Left lung (tissue), 10 donors: Measurements from ENCODE around the gene ISG20. TPM values are rescaled to one million over a fixed set of nuclear protein-coding genes. Genes with fewer than 3 reads are reported as not detected.

ENCODE experiments used
- ATAC-seq: fragments of 200-7000 bp; cut with Tn5 transposase; one replicate; pipeline ENCODE4 v1.9.1; 2020; ENCODE audit warnings: moderate library complexity
- DNase-seq, 4 donors: peaks; one replicate each; pipeline ENCODE4 v3.0.0-alpha.2; 2013 to 2020
- H3K27ac ChIP-seq, 2 donors: fragments of 200-600 bp; sonication (generic) in 1 of 2; one replicate each; pipeline versions ENCODE4 v1.5.0 to v1.8.0; 2020 to 2021
- H3K27me3 ChIP-seq, 2 donors: fragments of 200-600 bp; sonication (generic) in 1 of 2; one replicate each; pipeline versions ENCODE4 v1.5.0 to v1.8.0; 2020 to 2021
- H3K36me3 ChIP-seq, 2 donors: fragments of 200-600 bp; sonication (generic) in 1 of 2; one replicate each; pipeline versions ENCODE4 v1.5.0 to v1.8.0; 2020 to 2021
- H3K4me1 ChIP-seq, 2 donors: fragments of 200-600 bp; one replicate each; pipeline ENCODE4 v1.8.0; 2021
- H3K4me3 ChIP-seq, 2 donors: fragments of 200-600 bp; sonication (generic) in 1 of 2; one replicate each; pipeline versions ENCODE4 v1.5.0 to v1.8.0; 2020 to 2021; ENCODE audit warnings: mild to moderate bottlenecking in 1 of 2
- H3K9me3 ChIP-seq, 2 donors: fragments of 200-600 bp; sonication (generic) in 1 of 2; one replicate each; pipeline versions ENCODE4 v1.5.0 to v1.8.0; 2020 to 2021
- intact Hi-C, 2 donors: fragments of 100-400 bp; cut with DNase I; formaldehyde crosslinking; loops; one replicate each; pipeline versions ENCODE4 v1.11.2 to v1.14.2; 2022
- polyA plus RNA-seq, 6 donors: library from polyadenylated mRNA; unstranded; fragments of 120-200 nt; gene quantifications; one replicate each; pipeline ENCODE4 v1.2.1, GENCODE V29; 2013; ENCODE audit not compliant: insufficient read length in 6 of 6
- total RNA-seq, 2 donors: library from RNA; stranded (reverse); fragmentation: NEBNext Ultra II Directional; extraction: Animal tissue kit (Norgen Biotek cat#: 25700); gene quantifications; one replicate each; pipeline ENCODE4 v1.2.1, GENCODE V29; 2021
- TF ChIP-seq, protein P1 (sequence below), 2 donors: fragments of 200-600 bp; sonication (generic) in 1 of 2; IDR thresholded peaks; one replicate each; pipeline versions ENCODE4 v1.5.0 to v1.8.0; 2021; ENCODE audit warnings: antibody characterized with exemption in 2 of 2
- donor health status: DM: no; HTN: yes; CAD: no.
- donor health status: DM: no; HTN: no; CAD: no.

The ISG20 gene
- total and polyA plus RNA-seq, 8 donors = 1.00 to 23.6 (median 1.4) TPM

DNA sequence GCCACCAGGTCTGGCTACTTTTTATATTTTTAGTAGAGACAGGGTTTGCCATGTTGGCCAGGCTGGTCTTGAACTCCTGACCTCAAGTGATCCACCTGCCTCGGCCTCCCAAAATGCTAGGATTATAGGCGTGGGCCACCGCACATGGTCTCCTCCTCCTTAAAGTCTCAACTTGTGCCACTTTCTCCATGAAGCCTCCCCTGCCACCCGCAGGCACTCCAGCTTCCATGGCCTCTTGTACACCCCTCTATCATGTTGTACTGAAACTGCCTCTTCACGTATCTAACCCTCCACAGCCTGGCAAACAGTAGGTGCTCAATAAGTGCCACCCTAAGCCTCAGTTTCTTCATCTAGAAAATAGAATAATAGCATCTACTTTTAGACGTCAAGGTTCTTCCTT, 39.9 kb downstream of the ISG20 start:
- no peaks in the 10 kb centered on the region for H3K36me3 ChIP-seq
- TF ChIP-seq, protein P1, sequence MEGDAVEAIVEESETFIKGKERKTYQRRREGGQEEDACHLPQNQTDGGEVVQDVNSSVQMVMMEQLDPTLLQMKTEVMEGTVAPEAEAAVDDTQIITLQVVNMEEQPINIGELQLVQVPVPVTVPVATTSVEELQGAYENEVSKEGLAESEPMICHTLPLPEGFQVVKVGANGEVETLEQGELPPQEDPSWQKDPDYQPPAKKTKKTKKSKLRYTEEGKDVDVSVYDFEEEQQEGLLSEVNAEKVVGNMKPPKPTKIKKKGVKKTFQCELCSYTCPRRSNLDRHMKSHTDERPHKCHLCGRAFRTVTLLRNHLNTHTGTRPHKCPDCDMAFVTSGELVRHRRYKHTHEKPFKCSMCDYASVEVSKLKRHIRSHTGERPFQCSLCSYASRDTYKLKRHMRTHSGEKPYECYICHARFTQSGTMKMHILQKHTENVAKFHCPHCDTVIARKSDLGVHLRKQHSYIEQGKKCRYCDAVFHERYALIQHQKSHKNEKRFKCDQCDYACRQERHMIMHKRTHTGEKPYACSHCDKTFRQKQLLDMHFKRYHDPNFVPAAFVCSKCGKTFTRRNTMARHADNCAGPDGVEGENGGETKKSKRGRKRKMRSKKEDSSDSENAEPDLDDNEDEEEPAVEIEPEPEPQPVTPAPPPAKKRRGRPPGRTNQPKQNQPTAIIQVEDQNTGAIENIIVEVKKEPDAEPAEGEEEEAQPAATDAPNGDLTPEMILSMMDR (IDR thresholded peaks at IDR 0.05) = no peak
- ATAC-seq (no peak), DNase-seq (no peak)
- H3K27me3 ChIP-seq = no peaks in the 10 kb centered on the region
- no peak overlapping the region for H3K27ac ChIP-seq
- H3K9me3 ChIP-seq = no peaks in the 10 kb centered on the region
- intact Hi-C loops = no loop called here
- no peaks in the 10 kb centered on the region for H3K4me1 ChIP-seq
- no peak overlapping the region for H3K4me3 ChIP-seq

DNA sequence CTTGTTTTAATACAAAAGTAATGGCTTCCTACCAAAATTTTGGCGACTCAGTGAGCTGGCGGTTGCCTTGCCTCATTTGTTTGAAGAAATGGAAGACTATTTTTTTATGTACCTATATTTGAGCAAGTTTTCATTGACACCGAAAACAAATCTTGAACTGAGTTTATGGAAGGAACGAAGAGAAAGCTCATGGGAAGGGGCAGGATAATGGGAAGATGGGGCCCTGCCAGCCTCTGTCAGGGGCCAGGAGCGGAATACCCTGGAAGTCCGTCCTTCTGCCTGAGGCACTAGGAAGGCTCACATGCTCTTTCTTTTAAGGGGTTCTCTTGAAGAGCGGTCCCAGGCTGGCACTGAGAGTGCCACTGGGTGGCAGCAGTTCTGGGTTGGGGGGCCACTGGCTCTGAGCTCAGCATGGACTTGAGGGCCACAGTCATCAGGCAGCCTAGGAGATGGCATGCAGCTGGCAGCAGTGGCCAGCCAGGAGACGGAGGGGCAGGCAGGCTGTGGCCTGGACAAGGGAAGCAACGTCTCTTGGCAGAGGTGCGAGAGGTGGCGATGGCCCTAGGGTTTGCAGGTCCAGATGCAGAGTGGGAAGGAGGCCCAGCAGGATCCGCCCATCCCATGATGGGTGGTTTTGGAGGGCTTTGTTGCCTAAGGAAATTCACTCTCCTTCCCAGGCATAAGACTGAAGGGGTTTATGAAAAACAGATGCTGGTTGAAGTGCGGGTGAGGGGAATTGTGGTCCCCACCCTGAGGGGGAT, 41.6 kb downstream of the ISG20 start:
- TF ChIP-seq, protein P1 (IDR thresholded peaks at IDR 0.05) = no peak
- intact Hi-C loops = no loop called here
- DNase-seq = no peak
- Histone ChIP-seq H3K4me3 (no peak overlapping the region), H3K4me1 (no peaks in the 10 kb centered on the region), H3K9me3 (no peaks in the 10 kb centered on the region), H3K27ac (no peak overlapping the region), H3K36me3 (no peaks in the 10 kb centered on the region), H3K27me3 (no peaks in the 10 kb centered on the region)
- ATAC-seq = no peak

DNA sequence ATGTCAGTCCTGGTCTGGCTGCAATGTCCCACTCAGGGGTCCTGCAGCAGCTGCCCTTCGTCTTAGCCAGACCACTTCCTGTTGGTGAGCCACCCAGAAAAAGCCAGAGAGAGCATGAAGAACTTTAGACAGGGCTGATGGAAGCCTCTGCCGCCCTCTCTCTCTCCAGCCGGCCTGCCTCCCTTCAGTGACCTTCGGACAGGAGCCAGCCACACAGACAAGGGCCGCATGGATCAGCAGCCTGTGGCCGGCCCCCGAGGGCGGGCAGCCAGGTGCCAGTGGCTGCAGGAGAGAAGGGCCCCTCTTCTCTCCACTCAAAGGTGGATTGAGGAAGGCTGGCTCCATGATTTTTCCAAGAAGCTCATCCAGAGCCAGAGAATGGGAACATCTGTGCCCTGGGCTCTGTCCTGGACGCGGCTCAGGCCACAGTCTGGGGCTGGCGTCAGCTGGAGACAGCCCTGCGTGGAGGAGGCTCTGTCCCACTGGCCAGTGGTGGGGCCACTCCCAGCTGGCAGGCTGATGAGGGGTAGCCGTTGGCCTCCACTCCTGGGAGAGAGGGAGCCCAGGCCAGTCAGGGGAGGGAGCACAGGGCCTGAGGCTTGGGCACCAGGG, 42.9 kb downstream of the ISG20 start:
- Histone ChIP-seq H3K27me3 (no peaks in the 10 kb centered on the region), H3K27ac (no peak overlapping the region), H3K9me3 (no peaks in the 10 kb centered on the region), H3K4me3 (no peak overlapping the region), H3K4me1 (no peaks in the 10 kb centered on the region), H3K36me3 (no peaks in the 10 kb centered on the region)
- TF ChIP-seq, protein P1 (IDR thresholded peaks at IDR 0.05) = no peak
- DNase-seq (no peak), ATAC-seq (no peak)
- intact Hi-C loops = no loop called here

DNA sequence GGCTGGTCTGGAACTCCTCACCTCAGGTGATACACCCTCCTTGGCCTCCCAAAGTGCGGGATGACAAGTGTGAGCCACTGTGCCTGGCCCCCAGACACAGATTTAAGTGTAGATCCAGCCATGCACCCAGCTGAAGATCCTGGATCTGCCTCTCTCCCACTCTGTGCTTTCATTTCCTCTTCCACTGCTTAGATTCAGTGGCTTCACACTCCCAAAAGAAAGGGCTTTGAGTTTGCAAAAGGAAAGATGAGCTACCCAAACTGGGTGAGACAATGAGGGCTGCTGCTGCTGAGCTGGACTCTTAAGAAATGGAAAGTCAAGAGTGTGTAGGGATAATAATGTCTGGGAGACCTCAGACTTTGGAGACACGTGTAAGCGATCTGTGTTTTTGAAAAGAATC, 45.5 kb downstream of the ISG20 start:
- Histone ChIP-seq H3K27me3 (peaks cover 0 to 4% of the 10 kb centered on the region in 2 donors), H3K27ac (no peak overlapping the region), H3K9me3 (no peaks in the 10 kb centered on the region), H3K4me3 (no peak overlapping the region), H3K36me3 (no peaks in the 10 kb centered on the region), H3K4me1 (no peaks in the 10 kb centered on the region)
- TF ChIP-seq, protein P1 (IDR thresholded peaks at IDR 0.05) = no peak
- ATAC-seq = no peak
- no peak for DNase-seq
- intact Hi-C loops = no loop called here

DNA sequence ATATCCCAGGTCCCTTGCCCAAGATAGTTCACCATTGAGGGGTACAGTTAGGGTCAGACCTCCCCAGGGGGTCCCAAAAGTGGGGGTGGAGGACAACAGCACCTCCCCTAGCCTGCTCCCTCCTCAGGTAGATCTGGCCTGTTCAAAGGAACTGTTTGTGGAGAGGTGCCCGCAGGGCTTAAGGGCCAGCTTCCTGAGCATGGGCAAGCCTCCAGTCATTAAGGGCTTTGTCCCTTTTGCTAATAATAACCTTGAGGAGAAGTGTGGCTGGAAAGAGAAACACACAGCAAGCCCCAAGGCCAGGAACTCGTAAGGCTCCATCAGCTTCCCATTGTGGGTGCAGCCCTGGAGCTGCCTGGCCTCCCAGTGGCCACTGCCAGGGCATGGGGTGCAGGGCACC, 47.4 kb downstream of the ISG20 start:
- DNase-seq (no peak), ATAC-seq (no peak)
- Histone ChIP-seq H3K4me1 (no peaks in the 10 kb centered on the region), H3K27me3 (peaks cover 0 to 4% of the 10 kb centered on the region in 2 donors), H3K36me3 (no peaks in the 10 kb centered on the region), H3K9me3 (no peaks in the 10 kb centered on the region), H3K27ac (no peak overlapping the region), H3K4me3 (no peak overlapping the region)
- intact Hi-C loops = no loop called here
- TF ChIP-seq, protein P1 (IDR thresholded peaks at IDR 0.05) = no peak
